Endothelial cell of umbilical vein (primary cell): Measurements from ENCODE around the gene CD163L1. TPM values are rescaled to one million over a fixed set of nuclear protein-coding genes. Genes with fewer than 3 reads are reported as not detected.

Experiments used
- BruUV-seq: library from RNA; stranded (reverse); fragments of 400-500 nt; replicated peaks from 2 replicates; lab custom pipeline; 2021; lab: Mats Ljungman, UMichigan
- CTCF ChIA-PET: fragments of 300-600, 350-600 bp; sonication (Branson Sonifier 250); formaldehyde crosslinking; loops from one replicate; lab custom pipeline; 2021; ENCODE audit warnings: antibody characterized with exemption, inconsistent platforms; lab: Charles Lee
- POLR2A ChIA-PET: fragments of 300-600, 350-600 bp; sonication (Branson Sonifier 250); formaldehyde crosslinking; loops from one replicate; lab custom pipeline; 2021; ENCODE audit warnings: antibody characterized with exemption, inconsistent platforms; lab: Charles Lee
- DNase-seq: peaks from one replicate; pipeline ENCODE4 v3.0.0-alpha.2; 2011; ENCODE audit warnings: low read depth, low spot score
- FAIRE-seq: peaks from 2 replicates; lab custom pipeline; 2011; peaks lifted over from hg19 to GRCh38; lab: Jason Lieb, UNC
- H2AFZ ChIP-seq: 2 replicates; pipeline ENCODE4 v1.6.0; 2012; ENCODE audit warnings: low read depth, low read length, control low read depth, inconsistent platforms
- H3K27ac ChIP-seq: 2 replicates; pipeline ENCODE4 v1.5.1; 2011; ENCODE audit warnings: low read depth, mild to moderate bottlenecking, control low read depth, low read length, moderate library complexity; ENCODE audit not compliant: insufficient read depth
- H3K27me3 ChIP-seq, 2 experiments: 2 replicates each; pipeline versions ENCODE4 v1.6.0 to v1.6.1; 2011; ENCODE audit warnings: low read length in 2 of 2, mixed read lengths in 1 of 2; ENCODE audit not compliant: control insufficient read depth in 2 of 2, insufficient read depth in 2 of 2
- H3K36me3 ChIP-seq, 2 experiments: 2 replicates in 1 of 2; 3 replicates in 1 of 2; pipeline ENCODE4 v1.5.1; 2011; ENCODE audit warnings: low read length in 2 of 2, mild to moderate bottlenecking in 1 of 2, moderate library complexity in 1 of 2; ENCODE audit not compliant: control insufficient read depth in 2 of 2, insufficient read depth in 2 of 2; ENCODE audit errors: extremely low read depth in 1 of 2
- H3K4me1 ChIP-seq: 3 replicates; pipeline ENCODE4 v1.5.1; 2011; ENCODE audit warnings: mild to moderate bottlenecking, low read length; ENCODE audit not compliant: control insufficient read depth, insufficient read depth; ENCODE audit errors: extremely low read depth
- H3K4me2 ChIP-seq: 2 replicates; pipeline ENCODE4 v1.6.1; 2011; ENCODE audit warnings: low read length, control low read depth, mixed read lengths; ENCODE audit not compliant: insufficient read depth
- H3K4me3 ChIP-seq, 3 experiments: fragments of 200-600 bp in 1 of 3; sonication (generic), shearing (Covaris generic) in 1 of 3; replicated peaks in 1 of 3; 2 replicates each; pipeline ENCODE4 v1.5.1; 2011 to 2016; ENCODE audit warnings: control low read depth in 3 of 3, low read length in 3 of 3, mild to moderate bottlenecking in 2 of 3, inconsistent platforms in 1 of 3, low read depth in 1 of 3, moderate library complexity in 1 of 3; ENCODE audit not compliant: insufficient read depth in 1 of 3
- H3K79me2 ChIP-seq: 2 replicates; pipeline ENCODE4 v1.6.0; 2012; ENCODE audit warnings: low read length, inconsistent platforms; ENCODE audit not compliant: control insufficient read depth, insufficient read depth
- H3K9ac ChIP-seq: replicated peaks from 2 replicates; pipeline ENCODE3; 2011; ENCODE audit warnings: low read length, control low read depth; ENCODE audit not compliant: insufficient read depth; ENCODE audit errors: extremely low read depth
- H3K9me1 ChIP-seq: replicated peaks from 3 replicates; pipeline ENCODE4 v1.6.0; 2011; ENCODE audit warnings: mild to moderate bottlenecking, low read length; ENCODE audit not compliant: control insufficient read depth, insufficient read depth; ENCODE audit errors: extremely low read depth
- H3K9me3 ChIP-seq: replicated peaks from 2 replicates; pipeline ENCODE4 v1.5.1; 2012; ENCODE audit warnings: low read length, inconsistent platforms; ENCODE audit not compliant: control insufficient read depth, insufficient read depth
- H4K20me1 ChIP-seq: replicated peaks from 2 replicates; pipeline ENCODE3; 2011; ENCODE audit warnings: mild to moderate bottlenecking, low read length; ENCODE audit not compliant: control insufficient read depth, insufficient read depth; ENCODE audit errors: extremely low read depth
- EZH2 ChIP-seq: IDR thresholded peaks from 2 replicates; pipeline ENCODE4 v1.6.1; 2012; ENCODE audit warnings: borderline replicate concordance, low read depth, mild to moderate bottlenecking, moderate library complexity, low read length, inconsistent platforms; ENCODE audit not compliant: severe bottlenecking
- FOS ChIP-seq: IDR thresholded peaks from 2 replicates; pipeline ENCODE4 v1.6.1; 2011; ENCODE audit warnings: mild to moderate bottlenecking, low read length, moderate library complexity, borderline replicate concordance; ENCODE audit not compliant: insufficient read depth
- GATA2 ChIP-seq: IDR thresholded peaks from 2 replicates; pipeline ENCODE4 v1.7.0; 2011; ENCODE audit warnings: low read depth, mild to moderate bottlenecking, moderate library complexity, mixed read lengths, low read length; ENCODE audit not compliant: insufficient read length, insufficient read depth
- JUN ChIP-seq: IDR thresholded peaks from 2 replicates; pipeline ENCODE4 v1.6.1; 2011; ENCODE audit warnings: borderline replicate concordance, low read depth; ENCODE audit not compliant: insufficient read length, insufficient read depth
- MYC ChIP-seq: IDR thresholded peaks from one replicate; pipeline ENCODE4 v1.6.1; 2011; ENCODE audit warnings: mild to moderate bottlenecking, low read depth, low read length
- POLR2A ChIP-seq: IDR thresholded peaks from 2 replicates; pipeline ENCODE4 v1.6.1; 2012; ENCODE audit warnings: low read depth, mild to moderate bottlenecking, control low read depth, low read length
- POLR2AphosphoS5 ChIP-seq: IDR thresholded peaks from 2 replicates; pipeline ENCODE4 v1.6.1; 2012; ENCODE audit warnings: low read depth, mild to moderate bottlenecking, control low read depth, low read length, moderate library complexity; ENCODE audit not compliant: insufficient read depth
- dilution Hi-C: fragments of 300-500 bp; cut with MboI; formaldehyde crosslinking; loops from one replicate; pipeline ENCODE4 v1.15.0; 2019; ENCODE audit warnings: low sequenced_read_pairs; ENCODE audit not compliant: extremely low pct_ligation_motif_present
- intact Hi-C: fragments of 100-400 bp; cut with micrococcal nuclease; formaldehyde crosslinking; loops from one replicate; pipeline ENCODE4 v1.10.0; 2022
- polyA plus RNA-seq, 4 experiments: library from polyadenylated mRNA; depleted of rRNA in 3 of 4; stranded (reverse) in 3 of 4; unstranded in 1 of 4; fragments of >200 nt; gene quantifications; 2 replicates each; pipeline versions ENCODE4 v1.2.1 to v1.2.3, GENCODE V29; 2011 to 2012; ENCODE audit warnings: missing spikeins in 1 of 4
- total RNA-seq: library from RNA; stranded (reverse); gene quantifications from 2 replicates; pipeline ENCODE4 v1.2.3, GENCODE V29; 2021
- TF ChIP-seq, protein P1 (sequence below), 2 donors: IDR thresholded peaks; 1 replicate in 1 of 2; 2 replicates in 1 of 2; pipeline ENCODE4 v1.5.1; 2011; ENCODE audit warnings: low read length in 2 of 2, mild to moderate bottlenecking in 2 of 2, moderate library complexity in 2 of 2, control low read depth in 1 of 2, inconsistent platforms in 1 of 2, low read depth in 1 of 2; ENCODE audit not compliant: insufficient read depth in 1 of 2; ENCODE audit errors: extremely low read depth in 1 of 2
- TF ChIP-seq, protein P2 (sequence below): IDR thresholded peaks from 2 replicates; pipeline ENCODE4 v1.6.1; 2011; ENCODE audit not compliant: insufficient read depth, insufficient read length

CD163L1 gene
- total and polyA plus RNA-seq, 2 donors (not counting 3 experiments of a cell fraction or from before 2014, with no cell fraction given), result 2.8 to 7.5 TPM

DNA sequence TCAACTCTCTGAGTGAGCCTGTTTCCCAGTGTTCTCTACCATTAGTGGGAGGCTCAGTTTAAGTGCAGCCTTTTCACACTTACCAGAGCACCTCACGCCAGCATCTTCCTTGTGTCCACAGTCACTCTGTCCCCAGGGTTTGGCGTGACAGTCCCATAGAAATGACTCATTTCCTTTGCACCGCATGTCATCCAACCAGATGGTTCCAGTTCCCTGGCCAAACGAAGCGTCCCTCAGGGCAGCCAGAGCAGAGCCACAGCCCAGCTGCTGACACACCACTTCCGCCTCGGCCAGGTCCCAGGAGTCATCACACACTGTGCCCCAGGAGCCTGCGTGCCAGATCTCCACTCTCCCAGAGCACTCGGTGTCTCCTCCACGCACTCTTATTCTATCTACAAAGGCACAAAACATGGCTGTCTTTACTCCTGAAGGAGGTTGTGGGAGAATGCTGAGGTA is 74.7 kb downstream of the CD163L1 start:
- intact Hi-C loops (no loop called here), dilution Hi-C loops (no loop called here)
- TF ChIP-seq MYC (no peak), EZH2 (no peak)
- TF ChIP-seq, protein P1, sequence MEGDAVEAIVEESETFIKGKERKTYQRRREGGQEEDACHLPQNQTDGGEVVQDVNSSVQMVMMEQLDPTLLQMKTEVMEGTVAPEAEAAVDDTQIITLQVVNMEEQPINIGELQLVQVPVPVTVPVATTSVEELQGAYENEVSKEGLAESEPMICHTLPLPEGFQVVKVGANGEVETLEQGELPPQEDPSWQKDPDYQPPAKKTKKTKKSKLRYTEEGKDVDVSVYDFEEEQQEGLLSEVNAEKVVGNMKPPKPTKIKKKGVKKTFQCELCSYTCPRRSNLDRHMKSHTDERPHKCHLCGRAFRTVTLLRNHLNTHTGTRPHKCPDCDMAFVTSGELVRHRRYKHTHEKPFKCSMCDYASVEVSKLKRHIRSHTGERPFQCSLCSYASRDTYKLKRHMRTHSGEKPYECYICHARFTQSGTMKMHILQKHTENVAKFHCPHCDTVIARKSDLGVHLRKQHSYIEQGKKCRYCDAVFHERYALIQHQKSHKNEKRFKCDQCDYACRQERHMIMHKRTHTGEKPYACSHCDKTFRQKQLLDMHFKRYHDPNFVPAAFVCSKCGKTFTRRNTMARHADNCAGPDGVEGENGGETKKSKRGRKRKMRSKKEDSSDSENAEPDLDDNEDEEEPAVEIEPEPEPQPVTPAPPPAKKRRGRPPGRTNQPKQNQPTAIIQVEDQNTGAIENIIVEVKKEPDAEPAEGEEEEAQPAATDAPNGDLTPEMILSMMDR (IDR thresholded peaks at IDR 0.05; ENCODE audit: extremely low read depth in 1 of 2, insufficient read depth in 1 of 2, low read depth in 1 of 2, low read length in 2 of 2), result no peak
- Histone ChIP-seq H3K9ac (no peak overlapping the region), H3K9me1 (no peaks in the 10 kb centered on the region), H4K20me1 (no peaks in the 10 kb centered on the region), H3K27me3 (no peaks in the 10 kb centered on the region), H3K36me3 (no peaks in the 10 kb centered on the region), H2AFZ (peak overlapping the region; percentile 17), H3K79me2 (no peaks in the 10 kb centered on the region), H3K4me3 (no peak overlapping the region), H3K27ac (no peak overlapping the region), H3K4me1 (peaks cover 3% of the 10 kb centered on the region), H3K4me2 (no peak overlapping the region), H3K9me3 (no peaks in the 10 kb centered on the region)
- CTCF ChIA-PET, result interaction anchor here (1.5 kb wide), 1 partner anchor 11 kb away, joined by 5 read pairs; no protein-coding TSS in a partner anchor
- POLR2A ChIA-PET, result no interaction called here
- DNase-seq (no peak), FAIRE-seq (no peak)
- no TSS peak for BruUV-seq

DNA sequence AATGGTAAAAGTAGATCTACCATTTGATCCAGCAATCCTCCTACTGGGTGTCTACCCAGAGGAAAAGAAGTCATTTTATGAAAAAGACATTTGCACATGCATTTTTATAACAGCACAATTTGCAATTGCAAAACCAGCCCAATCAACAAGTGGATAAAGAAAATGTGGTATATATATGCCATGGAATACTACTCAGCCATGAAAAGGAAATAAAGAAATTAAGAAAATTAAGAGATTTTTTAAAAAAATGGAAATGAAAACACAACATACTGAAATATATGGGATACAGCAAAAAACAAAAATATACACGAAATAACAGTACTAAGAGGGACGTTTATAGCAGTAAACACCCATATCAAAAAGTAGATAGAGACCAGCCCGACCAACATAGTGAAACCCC is 81.2 kb downstream of the CD163L1 start:
- H3K9me3 ChIP-seq, result no peaks in the 10 kb centered on the region
- no peaks in the 10 kb centered on the region for H3K27me3 ChIP-seq
- intact Hi-C loops (no loop called here), dilution Hi-C loops (no loop called here)
- no peaks in the 10 kb centered on the region for H3K4me1 ChIP-seq
- no peaks in the 10 kb centered on the region for H3K36me3 ChIP-seq
- no peak overlapping the region for H3K4me2 ChIP-seq
- no peak overlapping the region for H3K4me3 ChIP-seq
- no peak overlapping the region for H3K27ac ChIP-seq
- no peak overlapping the region for H2AFZ ChIP-seq
- CTCF ChIA-PET, result no interaction called here
- no peaks in the 10 kb centered on the region for H4K20me1 ChIP-seq
- TF ChIP-seq POLR2A (no peak), MYC (no peak), EZH2 (no peak), JUN (no peak), GATA2 (no peak), POLR2AphosphoS5 (no peak), FOS (no peak)
- TF ChIP-seq, protein P2, sequence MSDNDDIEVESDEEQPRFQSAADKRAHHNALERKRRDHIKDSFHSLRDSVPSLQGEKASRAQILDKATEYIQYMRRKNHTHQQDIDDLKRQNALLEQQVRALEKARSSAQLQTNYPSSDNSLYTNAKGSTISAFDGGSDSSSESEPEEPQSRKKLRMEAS, result no peak
- TF ChIP-seq, protein P1 (IDR thresholded peaks at IDR 0.05; ENCODE audit: extremely low read depth in 1 of 2, insufficient read depth in 1 of 2, low read depth in 1 of 2, low read length in 2 of 2), result no peak
- DNase-seq (no peak), FAIRE-seq (no peak)
- H3K9me1 ChIP-seq, result no peaks in the 10 kb centered on the region
- H3K79me2 ChIP-seq, result no peaks in the 10 kb centered on the region
- H3K9ac ChIP-seq, result no peak overlapping the region
- POLR2A ChIA-PET, result no interaction called here
- no TSS peak for BruUV-seq
